Measurements from ENCODE around the gene LRRN4.

The LRRN4 gene

GRCh38 chr20:6028818-6029217 is 25.0 kb downstream of the LRRN4 start:
- Histone ChIP-seq H3K9me3 (ENCODE audit: insufficient read depth, low read depth, low read length) (no peaks in the 10 kb centered on the region; the same call in 1 of the 2 replicates), H3K27ac (ENCODE audit: low read length) (no peak overlapping the region)

GRCh38 chr20:6026051-6026450 is 27.8 kb downstream of the LRRN4 start:
- H3K9me3 ChIP-seq (ENCODE audit: insufficient read depth, low read depth, low read length): no peaks in the 10 kb centered on the region; the same call in 1 of the 2 replicates
- H3K9ac ChIP-seq (ENCODE audit: low read depth, low read length): no peak overlapping the region
- no peaks in the 10 kb centered on the region for H3K27me3 ChIP-seq (ENCODE audit: insufficient read depth, low read length)
- H3K4me1 ChIP-seq (ENCODE audit: insufficient read depth, low read length): no peaks in the 10 kb centered on the region
- H3K4me3 ChIP-seq (ENCODE audit: low read length): no peak overlapping the region
- H3K27ac ChIP-seq (ENCODE audit: low read length): no peak overlapping the region
- peaks cover 39% of the 10 kb centered on the region for H3K36me3 ChIP-seq (ENCODE audit: insufficient read depth, low read depth, low read length)

More at GRCh38 chr20:6028818-6029217, 25.0 kb downstream of the LRRN4 start:
- Histone ChIP-seq H3K4me3 (ENCODE audit: low read length) (no peak overlapping the region), H3K27me3 (ENCODE audit: insufficient read depth, low read length) (no peaks in the 10 kb centered on the region), H3K9ac (ENCODE audit: low read depth, low read length) (no peak overlapping the region), H3K36me3 (ENCODE audit: insufficient read depth, low read depth, low read length) (peaks cover 32% of the 10 kb centered on the region), H3K4me1 (ENCODE audit: insufficient read depth, low read length) (no peaks in the 10 kb centered on the region)

GRCh38 chr20:6024768-6025167 is 29.1 kb downstream of the LRRN4 start:
- H3K9me3 ChIP-seq (ENCODE audit: insufficient read depth, low read depth, low read length): no peaks in the 10 kb centered on the region; the same call in 1 of the 2 replicates
- no peak overlapping the region for H3K9ac ChIP-seq (ENCODE audit: low read depth, low read length)
- H3K27ac ChIP-seq (ENCODE audit: low read length): no peak overlapping the region
- peaks cover 39% of the 10 kb centered on the region for H3K36me3 ChIP-seq (ENCODE audit: insufficient read depth, low read depth, low read length)
- H3K4me3 ChIP-seq (ENCODE audit: low read length): no peak overlapping the region
- no peaks in the 10 kb centered on the region for H3K27me3 ChIP-seq (ENCODE audit: insufficient read depth, low read length)
- H3K4me1 ChIP-seq (ENCODE audit: insufficient read depth, low read length): no peaks in the 10 kb centered on the region

GRCh38 chr20:6017880-6018279 is 36.0 kb downstream of the LRRN4 start:
- Histone ChIP-seq H3K4me1 (ENCODE audit: insufficient read depth, low read length) (no peaks in the 10 kb centered on the region), H3K36me3 (ENCODE audit: insufficient read depth, low read depth, low read length) (peaks cover 54% of the 10 kb centered on the region), H3K4me3 (ENCODE audit: low read length) (no peak overlapping the region), H3K9ac (ENCODE audit: low read depth, low read length) (no peak overlapping the region), H3K27me3 (ENCODE audit: insufficient read depth, low read length) (no peaks in the 10 kb centered on the region), H3K27ac (ENCODE audit: low read length) (no peak overlapping the region), H3K9me3 (ENCODE audit: insufficient read depth, low read depth, low read length) (no peaks in the 10 kb centered on the region)

GRCh38 chr20:6017467-6017866 is 36.4 kb downstream of the LRRN4 start:
- Histone ChIP-seq H3K27ac (ENCODE audit: low read length) (no peak overlapping the region), H3K9me3 (ENCODE audit: insufficient read depth, low read depth, low read length) (no peaks in the 10 kb centered on the region), H3K4me1 (ENCODE audit: insufficient read depth, low read length) (no peaks in the 10 kb centered on the region), H3K27me3 (ENCODE audit: insufficient read depth, low read length) (no peaks in the 10 kb centered on the region), H3K36me3 (ENCODE audit: insufficient read depth, low read depth, low read length) (peaks cover 54% of the 10 kb centered on the region), H3K9ac (ENCODE audit: low read depth, low read length) (no peak overlapping the region), H3K4me3 (ENCODE audit: low read length) (no peak overlapping the region)

GRCh38 chr20:6014957-6015356 is 38.9 kb downstream of the LRRN4 start:
- Histone ChIP-seq H3K27ac (ENCODE audit: low read length) (no peak overlapping the region), H3K27me3 (ENCODE audit: insufficient read depth, low read length) (no peaks in the 10 kb centered on the region), H3K36me3 (ENCODE audit: insufficient read depth, low read depth, low read length) (peaks cover 76% of the 10 kb centered on the region), H3K4me3 (ENCODE audit: low read length) (no peak overlapping the region), H3K4me1 (ENCODE audit: insufficient read depth, low read length) (no peaks in the 10 kb centered on the region), H3K9ac (ENCODE audit: low read depth, low read length) (no peak overlapping the region), H3K9me3 (ENCODE audit: insufficient read depth, low read depth, low read length) (no peaks in the 10 kb centered on the region)

- Histone ChIP-seq H3K27me3 (ENCODE audit: insufficient read depth, low read length) (no peaks in the 10 kb centered on the region), H3K4me3 (ENCODE audit: low read length) (no peak overlapping the region), H3K9me3 (ENCODE audit: insufficient read depth, low read depth, low read length) (no peaks in the 10 kb centered on the region), H3K9ac (ENCODE audit: low read depth, low read length) (no peak overlapping the region), H3K36me3 (ENCODE audit: insufficient read depth, low read depth, low read length) (peaks cover 80% of the 10 kb centered on the region), H3K4me1 (ENCODE audit: insufficient read depth, low read length) (no peaks in the 10 kb centered on the region), H3K27ac (ENCODE audit: low read length) (no peak overlapping the region)
Measured at GRCh38 chr20:6014017-6014416, 39.8 kb downstream of the LRRN4 start.

- H3K9me3 ChIP-seq (ENCODE audit: insufficient read depth, low read depth, low read length): no peaks in the 10 kb centered on the region
- no peak overlapping the region for H3K4me3 ChIP-seq (ENCODE audit: low read length)
- H3K27me3 ChIP-seq (ENCODE audit: insufficient read depth, low read length): no peaks in the 10 kb centered on the region
- H3K9ac ChIP-seq (ENCODE audit: low read depth, low read length): no peak overlapping the region
- no peak overlapping the region for H3K27ac ChIP-seq (ENCODE audit: low read length)
- peaks cover 4% of the 10 kb centered on the region; the same call in 1 of the 2 replicates for H3K4me1 ChIP-seq (ENCODE audit: insufficient read depth, low read length)
- H3K36me3 ChIP-seq (ENCODE audit: insufficient read depth, low read depth, low read length): peaks cover 71% of the 10 kb centered on the region
Measured at GRCh38 chr20:6012179-6012578, 41.7 kb downstream of the LRRN4 start.

GRCh38 chr20:6008254-6008653 is 45.6 kb downstream of the LRRN4 start:
- H3K9ac ChIP-seq (ENCODE audit: low read depth, low read length): no peak overlapping the region
- no peak overlapping the region for H3K27ac ChIP-seq (ENCODE audit: low read length)
- peak overlapping the region; percentile 96; the same call in 1 of the 2 replicates for H3K4me3 ChIP-seq (ENCODE audit: low read length)
- H3K9me3 ChIP-seq (ENCODE audit: insufficient read depth, low read depth, low read length): no peaks in the 10 kb centered on the region
- peaks cover 6% of the 10 kb centered on the region; the same call in 1 of the 2 replicates for H3K4me1 ChIP-seq (ENCODE audit: insufficient read depth, low read length)
- no peaks in the 10 kb centered on the region for H3K27me3 ChIP-seq (ENCODE audit: insufficient read depth, low read length)
- peaks cover 34% of the 10 kb centered on the region for H3K36me3 ChIP-seq (ENCODE audit: insufficient read depth, low read depth, low read length)

- H3K4me1 ChIP-seq (ENCODE audit: insufficient read depth, low read length): peaks cover 6% of the 10 kb centered on the region; the same call in 1 of the 2 replicates
- H3K9me3 ChIP-seq (ENCODE audit: insufficient read depth, low read depth, low read length): no peaks in the 10 kb centered on the region
- H3K36me3 ChIP-seq (ENCODE audit: insufficient read depth, low read depth, low read length): peaks cover 31% of the 10 kb centered on the region
- H3K27ac ChIP-seq (ENCODE audit: low read length): no peak overlapping the region
- H3K27me3 ChIP-seq (ENCODE audit: insufficient read depth, low read length): no peaks in the 10 kb centered on the region
- peak overlapping the region; percentile 96 for H3K4me3 ChIP-seq (ENCODE audit: low read length)
- H3K9ac ChIP-seq (ENCODE audit: low read depth, low read length): peak overlapping the region; percentile 85; the same call in 1 of the 2 replicates
Measured at GRCh38 chr20:6007529-6008103, 46.2 kb downstream of the LRRN4 start.

- Histone ChIP-seq H3K4me1 (ENCODE audit: insufficient read depth, low read length) (peaks cover 6% of the 10 kb centered on the region; the same call in 1 of the 2 replicates), H3K27ac (ENCODE audit: low read length) (no peak overlapping the region), H3K36me3 (ENCODE audit: insufficient read depth, low read depth, low read length) (peaks cover 26% of the 10 kb centered on the region), H3K9me3 (ENCODE audit: insufficient read depth, low read depth, low read length) (no peaks in the 10 kb centered on the region), H3K9ac (ENCODE audit: low read depth, low read length) (peak overlapping the region; percentile 85; the same call in 1 of the 2 replicates), H3K27me3 (ENCODE audit: insufficient read depth, low read length) (no peaks in the 10 kb centered on the region), H3K4me3 (ENCODE audit: low read length) (peak overlapping the region; percentile 96)
Measured at GRCh38 chr20:6007094-6007528, 46.7 kb downstream of the LRRN4 start.

- Histone ChIP-seq H3K27ac (ENCODE audit: low read length) (peak overlapping the region; percentile 14), H3K27me3 (ENCODE audit: insufficient read depth, low read length) (no peaks in the 10 kb centered on the region), H3K4me3 (ENCODE audit: low read length) (peak overlapping the region; percentile 96), H3K36me3 (ENCODE audit: insufficient read depth, low read depth, low read length) (peaks cover 20% of the 10 kb centered on the region), H3K9me3 (ENCODE audit: insufficient read depth, low read depth, low read length) (no peaks in the 10 kb centered on the region), H3K4me1 (ENCODE audit: insufficient read depth, low read length) (peaks cover 6% of the 10 kb centered on the region; the same call in 1 of the 2 replicates), H3K9ac (ENCODE audit: low read depth, low read length) (peak overlapping the region; percentile 85; the same call in 1 of the 2 replicates)
Measured at GRCh38 chr20:6006603-6006949, 47.3 kb downstream of the LRRN4 start.
